Measurements from ENCODE around the gene OR2B6. TPM values are rescaled to one million over a fixed set of nuclear protein-coding genes. Genes with fewer than 3 reads are reported as not detected.
"Not testable (repeated sequence)": the region's sequence is repeated elsewhere in the genome, so short reads cannot be mapped to it uniquely, and the experiment has no call there.

OR2B6 gene
- total RNA-seq: not detected in 2 replicates
- polyA plus RNA-seq (2012): not detected

GRCh38 chr6:27956941-27957340 lies at the start of gene OR2B6:
TSS of gene OR2B6 (plus strand) at chr6:27957241. CDS start at chr6:27957241, 0 bp downstream.
- DNase-seq (ENCODE audit: low read depth): no peak

GRCh38 chr6:27908017-27908416 lies 49.0 kb upstream of the OR2B6 start:
- DNase-seq (ENCODE audit: low read depth): no peak

GRCh38 chr6:27911956-27912446 lies 45.0 kb upstream of the OR2B6 start, which contains the start of gene OR2B2:
TSS of gene OR2B2 (minus strand) at chr6:27912396. CDS start at chr6:27912319, 77 bp downstream.
- DNase-seq (ENCODE audit: low read depth): no peak

GRCh38 chr6:27922949-27923348 lies 34.1 kb upstream of the OR2B6 start:
- no peak for DNase-seq (ENCODE audit: low read depth)

GRCh38 chr6:27924179-27924578 lies 32.9 kb upstream of the OR2B6 start:
- no peak for DNase-seq (ENCODE audit: low read depth)

GRCh38 chr6:27928041-27928440 lies 29.0 kb upstream of the OR2B6 start:
- DNase-seq (ENCODE audit: low read depth): not testable (repeated sequence)

GRCh38 chr6:27929930-27930329 lies 27.1 kb upstream of the OR2B6 start:
- not testable (repeated sequence) for DNase-seq (ENCODE audit: low read depth)

- DNase-seq (ENCODE audit: low read depth): no peak
Measured at GRCh38 chr6:27931209-27931608, 25.8 kb upstream of the OR2B6 start.

- DNase-seq (ENCODE audit: low read depth): no peak
Measured at GRCh38 chr6:27940766-27941165, 16.3 kb upstream of the OR2B6 start.

- not testable (repeated sequence) for DNase-seq (ENCODE audit: low read depth)
Measured at GRCh38 chr6:27943072-27943471, 14.0 kb upstream of the OR2B6 start.

- no peak for DNase-seq (ENCODE audit: low read depth)
Measured at GRCh38 chr6:27948237-27948636, 8.8 kb upstream of the OR2B6 start.

GRCh38 chr6:27951040-27951439 lies 6.0 kb upstream of the OR2B6 start:
- DNase-seq (ENCODE audit: low read depth): no peak

- peak; percentile 22 for DNase-seq (ENCODE audit: low read depth)
Measured at GRCh38 chr6:27957516-27957915, 475 bp downstream of the OR2B6 start.

GRCh38 chr6:27962506-27962905 lies 5.5 kb downstream of the OR2B6 start:
- DNase-seq (ENCODE audit: low read depth): no peak

GRCh38 chr6:27966044-27966443 lies 9.0 kb downstream of the OR2B6 start:
- DNase-seq (ENCODE audit: low read depth): no peak

GRCh38 chr6:27966816-27967426 lies 9.9 kb downstream of the OR2B6 start:
- DNase-seq (ENCODE audit: low read depth): no peak

- no peak for DNase-seq (ENCODE audit: low read depth)
Measured at GRCh38 chr6:27970444-27970843, 13.4 kb downstream of the OR2B6 start.

- DNase-seq (ENCODE audit: low read depth): no peak
Measured at GRCh38 chr6:27972750-27973149, 15.7 kb downstream of the OR2B6 start.

- no peak for DNase-seq (ENCODE audit: low read depth)
Measured at GRCh38 chr6:27977387-27977786, 20.3 kb downstream of the OR2B6 start.

GRCh38 chr6:27978705-27979104 lies 21.7 kb downstream of the OR2B6 start:
- DNase-seq (ENCODE audit: low read depth): no peak

- DNase-seq (ENCODE audit: low read depth): no peak
Measured at GRCh38 chr6:27980111-27980510, 23.1 kb downstream of the OR2B6 start.

- peak; percentile 3 for DNase-seq (ENCODE audit: low read depth)
Measured at GRCh38 chr6:27986928-27987725, 30.1 kb downstream of the OR2B6 start.

All from myocyte (in vitro differentiated cells).